GM19238 (cell line): ENCODE measurements around the gene RERE.

Source experiments
- DNase-seq: peaks from one replicate; pipeline ENCODE4 v3.0.0; 2011; ENCODE audit warnings: low spot score; ENCODE audit not compliant: insufficient read length

Gene RERE

DNA sequence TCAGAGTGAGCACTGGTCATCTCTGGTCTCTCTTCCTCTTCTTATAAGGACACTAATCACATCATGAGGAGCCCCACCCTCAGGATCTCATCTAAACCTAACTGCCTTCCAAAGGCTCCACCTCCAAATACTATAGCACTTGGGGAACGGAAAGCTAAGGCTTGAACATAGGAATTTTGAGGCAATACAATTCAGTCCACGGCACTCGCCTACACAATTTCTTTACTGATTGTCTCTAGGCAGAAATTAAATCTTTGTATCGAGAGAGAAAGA lies 127.3 kb downstream of the RERE start:
- DNase-seq: no peak

GRCh38 chr1:8689431-8690252 lies 127.8 kb downstream of the RERE start:
- no peak for DNase-seq

- DNase-seq: no peak
These were observed 129.9 kb downstream of the RERE start for GRCh38 chr1:8687538-8687937.

GRCh38 chr1:8687039-8687438 lies 130.4 kb downstream of the RERE start:
- no peak for DNase-seq

GRCh38 chr1:8685463-8685862 lies 132.0 kb downstream of the RERE start:
- DNase-seq: no peak

DNA sequence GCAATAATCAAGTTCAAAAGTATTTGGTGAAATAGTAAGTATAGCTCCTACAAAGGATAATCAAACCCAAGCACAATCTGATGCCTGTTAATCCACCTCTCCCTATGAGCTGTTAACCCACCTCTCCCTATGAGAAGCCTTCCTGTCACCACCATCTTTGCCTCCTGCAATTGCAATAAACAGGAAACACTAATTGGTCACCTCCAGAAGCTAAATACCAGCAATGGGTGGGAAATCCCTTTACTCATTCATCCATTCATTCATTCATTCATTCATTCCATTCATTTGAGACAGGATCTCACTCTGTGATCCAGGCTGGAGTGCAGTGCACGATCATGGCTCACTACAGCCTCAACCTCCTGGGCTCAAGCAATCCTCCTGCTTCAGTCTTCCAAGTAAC lies 132.8 kb downstream of the RERE start:
- no peak for DNase-seq

DNA sequence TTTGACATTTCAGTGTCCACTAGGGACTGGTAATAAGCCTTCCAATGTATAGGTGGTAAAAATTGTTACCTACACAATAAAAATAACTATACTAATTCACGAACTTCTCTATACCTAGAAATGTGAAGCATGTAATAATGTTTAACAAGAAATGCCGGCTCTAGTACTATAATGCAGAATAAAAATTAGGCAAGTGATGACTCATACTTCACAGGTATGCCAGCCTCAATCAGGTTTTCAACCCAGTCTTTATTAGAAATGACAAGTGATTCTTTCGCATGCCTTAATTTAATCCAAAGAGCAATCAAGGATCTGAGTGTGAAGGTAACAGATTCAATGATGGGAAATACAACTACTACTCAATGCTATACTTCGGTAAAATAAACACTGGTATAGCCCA lies 134.9 kb downstream of the RERE start:
- DNase-seq: no peak

DNA sequence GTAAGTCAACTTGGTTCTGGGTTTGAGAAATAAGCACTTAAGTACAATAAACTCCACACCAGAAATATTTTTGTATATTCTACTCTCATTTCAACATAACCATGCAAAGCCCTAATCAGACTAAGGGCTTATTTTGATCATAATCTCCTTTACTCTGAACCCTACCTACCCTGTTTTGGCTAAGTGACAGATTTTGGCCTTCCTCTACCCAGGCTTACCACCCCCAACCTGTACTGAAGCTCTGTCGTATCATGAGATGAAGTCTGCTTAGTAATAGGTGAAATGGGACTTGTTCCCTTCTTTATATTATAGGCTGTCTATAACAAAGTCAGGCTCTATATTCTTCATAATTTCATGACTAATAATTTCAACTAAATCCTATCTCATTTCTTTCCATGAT lies 135.5 kb downstream of the RERE start:
- no peak for DNase-seq

DNA sequence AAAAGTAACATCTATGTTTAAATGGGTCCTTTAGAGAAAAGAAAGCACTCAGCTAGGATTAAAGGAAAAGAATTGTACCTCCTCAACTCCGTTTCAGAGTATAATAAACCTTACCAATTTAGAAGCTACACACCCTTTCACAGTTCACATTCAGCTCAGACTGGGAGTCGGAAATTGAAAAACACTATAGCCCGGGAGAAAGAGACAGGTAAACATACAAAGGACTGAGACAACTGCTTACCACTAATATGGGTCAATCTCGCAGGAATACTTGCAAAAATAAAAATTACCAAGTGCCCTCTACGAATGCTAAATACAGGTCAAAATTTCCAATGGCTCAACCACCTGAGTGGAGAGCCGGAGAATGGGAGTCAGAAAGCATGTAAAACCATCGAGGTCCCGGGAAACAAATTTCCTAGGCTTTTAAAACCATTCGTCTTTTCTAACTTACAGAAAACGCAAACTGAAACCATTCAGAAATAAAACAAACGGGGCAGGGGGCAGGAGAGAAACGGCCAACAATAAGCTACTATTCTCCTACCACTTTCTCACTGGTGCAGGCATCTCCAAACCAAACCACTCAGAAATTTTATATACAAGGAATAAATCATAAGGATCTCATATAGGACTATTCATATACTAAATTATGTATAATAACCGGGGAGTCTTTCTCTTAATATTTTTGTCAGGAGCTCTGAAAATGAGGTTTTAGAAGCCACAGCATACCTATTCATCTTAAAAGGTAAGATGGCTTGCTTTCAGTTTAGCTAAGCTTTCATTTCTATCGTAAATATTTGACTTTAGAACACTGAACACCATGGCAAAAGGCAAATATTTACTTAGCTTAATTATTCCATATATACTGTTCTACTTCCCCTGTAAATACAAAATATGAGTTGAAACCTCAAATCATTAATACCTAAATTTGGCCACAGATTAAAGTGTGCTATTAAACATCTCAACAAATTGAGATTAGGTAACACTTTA lies 136.5 kb downstream of the RERE start:
- DNase-seq: no peak

GRCh38 chr1:8679929-8680663 lies 137.3 kb downstream of the RERE start:
- no peak for DNase-seq

GRCh38 chr1:8679395-8679800 lies 138.0 kb downstream of the RERE start:
- DNase-seq: no peak

DNA sequence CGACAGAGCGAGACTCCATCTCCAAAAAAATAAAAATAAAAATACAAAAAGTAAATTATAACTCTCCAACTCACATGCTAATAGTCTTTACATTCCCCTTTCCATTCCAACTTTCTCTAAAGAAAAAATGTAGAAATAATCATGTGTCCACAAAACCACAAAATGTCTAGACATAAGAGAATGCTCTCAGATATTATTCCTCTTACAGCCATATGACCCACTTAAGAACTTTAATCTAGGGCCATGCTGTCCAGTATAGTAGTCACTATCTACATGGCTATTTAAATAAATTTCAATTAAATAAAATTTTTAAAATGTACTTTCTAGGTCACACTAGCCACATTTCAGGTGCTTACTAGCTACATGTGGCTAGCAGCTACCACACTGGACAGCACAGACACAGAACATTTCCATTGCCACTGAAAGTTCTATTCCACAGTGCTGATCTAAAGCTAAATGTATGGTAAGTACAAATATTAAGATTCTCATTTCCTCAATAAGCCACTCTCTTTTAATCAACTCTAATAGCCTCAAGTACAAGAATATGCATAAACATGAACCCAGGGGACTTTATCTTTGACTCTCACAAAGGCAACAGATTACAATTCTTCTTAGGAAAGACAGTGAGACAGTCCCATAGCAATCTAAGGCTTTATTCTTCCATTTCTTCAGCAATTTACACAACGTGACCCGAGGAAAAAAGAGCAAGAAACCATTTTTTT lies 138.6 kb downstream of the RERE start:
- no peak for DNase-seq

- DNase-seq: no peak
These were observed 139.7 kb downstream of the RERE start for GRCh38 chr1:8677782-8678181.

- DNase-seq: no peak
These were observed 140.6 kb downstream of the RERE start for GRCh38 chr1:8676813-8677212.

- DNase-seq: no peak
These were observed 141.4 kb downstream of the RERE start for GRCh38 chr1:8676072-8676471.

- no peak for DNase-seq
These were observed 142.5 kb downstream of the RERE start for GRCh38 chr1:8674912-8675311.

GRCh38 chr1:8674481-8674880 lies 143.0 kb downstream of the RERE start:
- DNase-seq: no peak

- DNase-seq: peak; percentile 27
These were observed 146.0 kb downstream of the RERE start for GRCh38 chr1:8671306-8671917.

DNA sequence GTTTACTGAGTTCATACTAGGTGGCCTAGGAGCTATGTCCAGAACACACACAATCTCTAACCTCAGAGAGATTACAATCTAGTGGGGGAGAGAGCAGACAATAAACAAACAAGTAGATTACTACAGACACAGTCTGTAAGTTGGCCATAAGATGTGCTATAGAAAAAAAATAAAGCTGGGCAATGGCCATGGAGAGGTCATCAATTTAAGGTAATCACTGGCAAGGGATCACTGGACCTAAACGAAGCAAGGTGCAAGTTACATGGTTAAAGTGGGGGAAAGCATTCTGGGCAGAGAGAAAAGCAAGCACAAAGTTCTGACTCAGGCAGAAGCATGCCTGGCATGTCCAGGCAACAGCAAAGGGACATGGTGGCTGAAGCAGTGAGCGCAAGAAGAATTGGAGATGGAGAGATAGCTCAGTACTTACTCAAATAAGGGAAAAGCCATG lies 147.0 kb downstream of the RERE start:
- no peak for DNase-seq

DNA sequence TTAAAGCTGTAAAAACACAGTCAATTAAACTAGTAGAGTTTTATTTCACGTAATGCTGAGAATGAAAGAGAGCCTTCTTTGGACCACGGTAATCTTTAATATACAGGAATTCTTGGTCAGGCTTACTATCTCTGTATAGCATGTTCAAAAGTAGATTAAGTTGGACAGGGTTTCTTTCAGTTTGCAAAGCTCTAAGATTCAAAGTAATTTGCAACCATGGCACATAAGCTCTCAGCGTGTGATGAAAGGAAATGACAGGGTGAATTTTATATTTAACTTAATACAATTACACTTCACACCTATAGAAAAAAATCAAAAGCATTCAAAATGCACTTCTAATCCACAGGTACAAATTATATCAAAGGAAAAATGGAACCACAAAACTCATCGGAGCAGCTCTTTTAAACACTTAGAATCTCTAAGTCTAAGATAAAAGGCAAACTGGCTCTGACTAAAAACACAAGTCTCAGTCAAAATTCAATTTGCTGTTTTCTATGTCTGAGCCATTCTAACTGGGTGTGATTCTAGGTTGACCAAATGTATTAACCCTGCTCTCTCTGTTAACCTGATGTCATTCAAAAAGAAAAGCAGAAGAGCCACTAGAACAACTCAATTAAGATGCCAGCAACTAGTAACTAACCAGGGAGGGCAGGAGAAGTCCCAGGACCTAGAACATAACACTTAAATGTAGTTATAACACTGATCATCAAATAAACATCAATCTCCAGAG lies 147.7 kb downstream of the RERE start:
- DNase-seq: no peak
